ENCODE results near the gene C6orf47. TPM values are rescaled to one million over a fixed set of nuclear protein-coding genes. Genes with fewer than 3 reads are reported as not detected.

The C6orf47 gene
- total RNA-seq, 1 donor from 2014 or later: 29.0 TPM

GRCh38 chr6:31663961-31664789 is 3.6 kb upstream of the C6orf47 start:
- ATAC-seq (ENCODE audit: low read depth): no peak
- peak overlapping the region; percentile 96 for H3K4me3 Mint-ChIP-seq
- peaks cover 70% of the 10 kb centered on the region for H3K36me3 Mint-ChIP-seq (ENCODE audit: low read depth)
- CTCF ChIA-PET: interaction anchor here (0.9 to 1.4 kb wide), 4 partner anchors 12 to 170 kb away, joined by 3 to 5 read pairs (median 4); partner anchors contain the start of gene BAG6
- peaks cover 75% of the 10 kb centered on the region for H3K4me1 Mint-ChIP-seq
- no peak for DNase-seq
- TF ChIP-seq CTCF (IDR thresholded peaks at IDR 0.05): no peak
- H3K27ac Mint-ChIP-seq: peak overlapping the region; percentile 95
- POLR2A ChIA-PET: interaction anchor here (0.6 to 6.2 kb wide), 31 partner anchors 11 to 528 kb away, joined by 3 to 188 read pairs (median 4); partner anchors contain the start of genes ABHD16A, APOM, BAG6 and DDX39B
- no peaks in the 10 kb centered on the region for H3K27me3 Mint-ChIP-seq
- no peaks in the 10 kb centered on the region for H3K9me3 Mint-ChIP-seq
- intact Hi-C loops (cut with micrococcal nuclease): loop anchor here (10.0 kb wide), 1 partner anchor 511 kb away; the partner anchor contains the start of genes AGPAT1 and RNF5

GRCh38 chr6:31663126-31663960 is 2.8 kb upstream of the C6orf47 start:
- Mint-ChIP-seq H3K4me1 (peaks cover 80% of the 10 kb centered on the region), H3K4me3 (peak overlapping the region; percentile 96), H3K27me3 (no peaks in the 10 kb centered on the region), H3K9me3 (no peaks in the 10 kb centered on the region), H3K27ac (peak overlapping the region; percentile 95), H3K36me3 (ENCODE audit: low read depth) (peaks cover 64% of the 10 kb centered on the region)
- ChIA-PET POLR2A (interaction anchor here (0.6 to 6.2 kb wide), 16 partner anchors 10 to 1655 kb away, joined by 3 to 188 read pairs (median 5); partner anchors contain the start of genes ABHD16A, APOM, BAG6 and DDX39B), CTCF (interaction anchor here (0.9 to 2.2 kb wide), 3 partner anchors 11 to 169 kb away, joined by 3 to 7 read pairs (median 5); partner anchors contain the start of gene BAG6)
- intact Hi-C loops (cut with micrococcal nuclease): loop anchor here (10.0 kb wide), 1 partner anchor 511 kb away; the partner anchor contains the start of genes AGPAT1 and RNF5
- no peak for ATAC-seq (ENCODE audit: low read depth)
- TF ChIP-seq CTCF (IDR thresholded peaks at IDR 0.05): no peak
- DNase-seq: no peak

- Mint-ChIP-seq H3K4me3 (peak overlapping the region; percentile 61), H3K36me3 (ENCODE audit: low read depth) (peaks cover 63% of the 10 kb centered on the region)
- POLR2A ChIA-PET: interaction anchor here (0.6 to 6.2 kb wide), 8 partner anchors 9 to 1656 kb away, joined by 3 to 188 read pairs (median 7); partner anchors contain the start of genes ABHD16A, APOM, BAG6 and TAP2
Measured at GRCh38 chr6:31662124-31662723, 1.6 kb upstream of the C6orf47 start.

More at GRCh38 chr6:31662124-31662723, 1.6 kb upstream of the C6orf47 start:
- Mint-ChIP-seq H3K9me3 (no peaks in the 10 kb centered on the region), H3K27me3 (no peaks in the 10 kb centered on the region), H3K27ac (peak overlapping the region; percentile 46), H3K4me1 (peaks cover 81% of the 10 kb centered on the region)
- ATAC-seq (ENCODE audit: low read depth) (no peak), DNase-seq (no peak)
- CTCF ChIA-PET: interaction anchor here (0.8 to 2.2 kb wide), 2 partner anchors 10 to 18 kb away, joined by 3 to 7 read pairs; partner anchors contain the start of gene BAG6
- intact Hi-C loops (cut with micrococcal nuclease): loop anchor here (10.0 kb wide), 1 partner anchor 513 kb away; the partner anchor contains the start of genes AGPAT1 and RNF5
- no peak for TF ChIP-seq CTCF (IDR thresholded peaks at IDR 0.05)

All from activated B cell treated with CpG ODN at 0.5 μM for 24 hours (primary cell).